Immature natural killer cell (primary cell): Measurements from ENCODE around the gene MYZAP. TPM values are rescaled to one million over a fixed set of nuclear protein-coding genes. Genes with fewer than 3 reads are reported as not detected.

Experiments used
- DNase-seq, 3 donors: peaks; one replicate each; pipeline ENCODE4 v3.0.0; 2022; ENCODE audit warnings: mixed read lengths in 1 of 3
- H3K27ac Mint-ChIP-seq, 6 donors: one replicate each; pipeline ENCODE4 v1.8.0; 2020; ENCODE audit warnings: mixed read lengths in 6 of 6, mild to moderate bottlenecking in 5 of 6, inconsistent platforms in 4 of 6, moderate library complexity in 3 of 6
- H3K27me3 Mint-ChIP-seq, 3 donors: one replicate each; pipeline ENCODE4 v1.8.0; 2020 to 2021; ENCODE audit warnings: low read depth in 3 of 3, mild to moderate bottlenecking in 3 of 3, mixed read lengths in 3 of 3, moderate library complexity in 3 of 3, inconsistent platforms in 1 of 3
- H3K36me3 Mint-ChIP-seq, 3 donors: one replicate each; pipeline ENCODE4 v1.8.0; 2020; ENCODE audit warnings: mixed read lengths in 3 of 3, inconsistent platforms in 2 of 3, mild to moderate bottlenecking in 2 of 3
- H3K4me1 Mint-ChIP-seq, 2 donors: one replicate each; pipeline ENCODE4 v1.8.0; 2020; ENCODE audit warnings: inconsistent platforms in 2 of 2, mild to moderate bottlenecking in 2 of 2, mixed read lengths in 2 of 2, moderate library complexity in 1 of 2
- H3K4me3 Mint-ChIP-seq, 5 donors: one replicate each; pipeline ENCODE4 v1.8.0; 2020; ENCODE audit warnings: mild to moderate bottlenecking in 5 of 5, mixed read lengths in 5 of 5, inconsistent platforms in 3 of 5, moderate library complexity in 3 of 5
- H3K9me3 Mint-ChIP-seq, 6 donors: one replicate each; pipeline ENCODE4 v1.8.0; 2020; ENCODE audit warnings: mild to moderate bottlenecking in 6 of 6, mixed read lengths in 6 of 6, inconsistent platforms in 4 of 6, moderate library complexity in 3 of 6
- polyA plus RNA-seq, 3 donors: library from polyadenylated mRNA; unstranded; fragments of 300-500 nt; fragmentation: Illumina TruSeq; gene quantifications; one replicate each; pipeline ENCODE4 v1.2.3, GENCODE V29; 2021

MYZAP gene
- polyA plus RNA-seq, 3 donors from 2014 or later, result 0.52 TPM; not detected in 2

DNA sequence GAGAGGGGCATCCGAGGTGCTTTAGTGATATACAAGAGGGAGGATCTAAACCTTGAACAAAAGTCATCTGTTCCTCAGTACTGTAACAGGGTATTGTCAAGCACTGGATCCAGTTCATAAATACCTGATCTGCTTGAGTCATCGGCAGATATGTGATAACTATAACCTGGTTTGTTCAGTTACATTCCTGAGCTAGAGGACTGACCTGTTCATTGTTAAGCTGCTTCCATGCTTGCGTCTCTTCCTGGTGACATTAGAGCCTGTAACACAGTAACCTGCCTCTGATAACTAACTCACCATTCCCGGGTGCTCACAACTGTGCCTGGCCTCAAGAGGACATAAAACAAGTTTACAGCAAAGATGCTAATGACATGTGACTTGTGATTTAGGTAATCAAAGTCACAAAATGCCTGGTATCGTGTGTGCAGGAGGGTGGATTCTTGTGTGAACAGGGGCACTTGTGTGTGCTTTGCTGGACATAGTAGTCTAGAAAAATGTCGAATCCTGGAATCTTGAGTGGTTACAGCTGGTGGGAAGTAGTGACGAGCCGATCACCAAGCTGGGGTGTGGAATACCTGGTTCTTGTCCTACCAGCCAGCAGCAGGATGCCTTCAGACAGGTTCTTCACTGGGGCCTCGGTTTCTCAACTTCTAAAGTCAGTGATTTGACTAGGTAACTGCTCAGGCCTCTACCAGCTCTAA lies 83.9 kb downstream of the MYZAP start:
- Mint-ChIP-seq H3K4me1 (peaks cover 0 to 6% of the 10 kb centered on the region in 2 donors), H3K36me3 (no peaks in the 10 kb centered on the region), H3K27ac (no peak overlapping the region), H3K9me3 (no peaks in the 10 kb centered on the region), H3K4me3 (no peak overlapping the region), H3K27me3 (peaks cover 0 to 17% (median 9%) of the 10 kb centered on the region in 3 donors)
- DNase-seq, result no peak

- Mint-ChIP-seq H3K4me3 (no peak overlapping the region), H3K36me3 (no peaks in the 10 kb centered on the region), H3K27ac (no peak overlapping the region), H3K9me3 (no peaks in the 10 kb centered on the region), H3K4me1 (peaks cover 0 to 8% of the 10 kb centered on the region in 2 donors), H3K27me3 (peaks cover 0 to 17% (median 7%) of the 10 kb centered on the region in 3 donors)
- no peak for DNase-seq
Observed at GRCh38 chr15:57676585-57676984, 84.9 kb downstream of the MYZAP start.

GRCh38 chr15:57677204-57677603 lies 85.5 kb downstream of the MYZAP start:
- no peak for DNase-seq
- H3K27ac Mint-ChIP-seq, result no peak overlapping the region
- H3K4me1 Mint-ChIP-seq, result peaks cover 0 to 8% of the 10 kb centered on the region in 2 donors
- H3K36me3 Mint-ChIP-seq, result no peaks in the 10 kb centered on the region
- H3K9me3 Mint-ChIP-seq, result no peaks in the 10 kb centered on the region
- H3K4me3 Mint-ChIP-seq, result no peak overlapping the region
- peaks cover 0 to 14% (median 7%) of the 10 kb centered on the region in 3 donors for H3K27me3 Mint-ChIP-seq

- H3K36me3 Mint-ChIP-seq, result no peaks in the 10 kb centered on the region
- H3K4me1 Mint-ChIP-seq, result peaks cover 0 to 8% of the 10 kb centered on the region in 2 donors
- no peak overlapping the region for H3K4me3 Mint-ChIP-seq
- H3K27me3 Mint-ChIP-seq, result peaks cover 0 to 10% (median 4%) of the 10 kb centered on the region in 3 donors
- no peak for DNase-seq
- no peaks in the 10 kb centered on the region for H3K9me3 Mint-ChIP-seq
- H3K27ac Mint-ChIP-seq, result no peak overlapping the region
Observed at GRCh38 chr15:57680021-57680420, 88.3 kb downstream of the MYZAP start.

GRCh38 chr15:57681011-57681410 lies 89.3 kb downstream of the MYZAP start:
- Mint-ChIP-seq H3K27ac (no peak overlapping the region), H3K27me3 (peaks cover 0 to 7% (median 2%) of the 10 kb centered on the region in 3 donors), H3K4me3 (no peak overlapping the region), H3K9me3 (no peaks in the 10 kb centered on the region), H3K36me3 (no peaks in the 10 kb centered on the region), H3K4me1 (peaks cover 0 to 8% of the 10 kb centered on the region in 2 donors)
- DNase-seq, result no peak

- Mint-ChIP-seq H3K4me1 (peaks cover 0 to 8% of the 10 kb centered on the region in 2 donors), H3K9me3 (no peaks in the 10 kb centered on the region), H3K27me3 (peaks cover 0 to 7% (median 2%) of the 10 kb centered on the region in 3 donors), H3K4me3 (no peak overlapping the region), H3K36me3 (no peaks in the 10 kb centered on the region), H3K27ac (no peak overlapping the region)
- no peak for DNase-seq
Observed at GRCh38 chr15:57683481-57683880, 91.8 kb downstream of the MYZAP start.

GRCh38 chr15:57684491-57685151 lies 92.9 kb downstream of the MYZAP start:
- no peak overlapping the region for H3K27ac Mint-ChIP-seq
- H3K4me1 Mint-ChIP-seq, result peaks cover 0 to 8% of the 10 kb centered on the region in 2 donors
- H3K9me3 Mint-ChIP-seq, result no peaks in the 10 kb centered on the region

DNA sequence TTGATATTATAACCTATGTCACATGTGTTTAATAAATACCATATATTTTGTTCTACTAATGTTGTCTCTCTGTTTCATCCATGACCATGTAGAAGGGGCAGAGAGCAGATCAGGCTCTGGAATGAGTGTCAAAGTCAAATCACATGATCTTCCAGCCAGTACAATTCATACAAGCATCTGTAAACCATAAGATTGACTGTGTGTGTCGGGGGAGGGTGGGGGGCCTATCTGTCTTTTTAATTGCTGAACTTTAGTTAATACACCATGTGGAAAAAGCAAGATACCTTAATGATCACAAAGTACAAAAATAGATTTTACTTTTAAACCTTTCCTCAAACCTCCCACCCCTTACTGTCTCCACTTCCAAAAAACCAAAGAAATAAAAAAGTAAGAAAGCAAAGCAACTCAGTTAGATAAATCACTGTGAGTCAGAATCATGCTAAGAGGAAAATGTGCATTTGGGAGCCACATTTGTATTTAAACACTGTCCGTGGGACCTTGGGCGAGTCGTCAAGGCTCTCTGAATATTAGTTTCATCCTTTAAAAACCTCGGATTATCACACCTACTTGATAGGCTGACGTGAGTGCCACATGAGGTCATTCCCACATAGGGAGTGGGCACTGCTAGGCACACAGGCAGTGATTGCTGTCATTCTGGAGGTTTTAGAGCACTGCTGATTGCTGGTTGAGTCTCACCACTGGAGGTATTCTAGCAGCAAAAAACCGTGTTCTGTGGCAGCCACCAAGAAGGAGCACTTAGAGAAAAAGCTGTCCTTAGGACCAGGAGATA lies 93.8 kb downstream of the MYZAP start:
- Mint-ChIP-seq H3K27me3 (peaks cover 0 to 2% (median 0%) of the 10 kb centered on the region in 3 donors), H3K4me1 (peaks cover 0 to 3% of the 10 kb centered on the region in 2 donors), H3K27ac (no peak overlapping the region), H3K36me3 (no peaks in the 10 kb centered on the region), H3K4me3 (no peak overlapping the region), H3K9me3 (no peaks in the 10 kb centered on the region)
- DNase-seq, result no peak

More at GRCh38 chr15:57684491-57685151, 92.9 kb downstream of the MYZAP start:
- DNase-seq, result no peak
- H3K27me3 Mint-ChIP-seq, result peaks cover 0 to 2% (median under 1%) of the 10 kb centered on the region in 3 donors
- H3K36me3 Mint-ChIP-seq, result no peaks in the 10 kb centered on the region
- no peak overlapping the region for H3K4me3 Mint-ChIP-seq

DNA sequence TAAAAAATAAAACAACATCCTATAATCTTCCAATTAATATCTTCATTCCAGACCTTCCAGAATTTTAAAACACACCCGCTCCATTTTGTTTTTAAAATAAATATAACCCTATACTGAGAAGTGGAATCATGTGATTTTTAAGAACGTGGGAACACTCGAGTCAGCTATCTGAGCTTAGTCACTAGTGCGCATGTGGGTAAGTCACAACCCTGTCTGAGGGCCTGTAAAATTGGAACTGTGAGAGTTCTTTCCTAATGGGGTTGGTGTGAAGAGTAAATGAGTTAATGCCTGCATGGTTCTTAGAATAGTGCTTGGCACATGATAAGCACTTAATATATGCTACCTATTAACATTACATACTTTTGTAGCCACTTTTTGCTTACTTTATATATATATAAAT lies 95.0 kb downstream of the MYZAP start:
- Mint-ChIP-seq H3K4me1 (no peaks in the 10 kb centered on the region), H3K27me3 (peaks cover 0 to 2% (median 2%) of the 10 kb centered on the region in 3 donors), H3K36me3 (no peaks in the 10 kb centered on the region)

DNA sequence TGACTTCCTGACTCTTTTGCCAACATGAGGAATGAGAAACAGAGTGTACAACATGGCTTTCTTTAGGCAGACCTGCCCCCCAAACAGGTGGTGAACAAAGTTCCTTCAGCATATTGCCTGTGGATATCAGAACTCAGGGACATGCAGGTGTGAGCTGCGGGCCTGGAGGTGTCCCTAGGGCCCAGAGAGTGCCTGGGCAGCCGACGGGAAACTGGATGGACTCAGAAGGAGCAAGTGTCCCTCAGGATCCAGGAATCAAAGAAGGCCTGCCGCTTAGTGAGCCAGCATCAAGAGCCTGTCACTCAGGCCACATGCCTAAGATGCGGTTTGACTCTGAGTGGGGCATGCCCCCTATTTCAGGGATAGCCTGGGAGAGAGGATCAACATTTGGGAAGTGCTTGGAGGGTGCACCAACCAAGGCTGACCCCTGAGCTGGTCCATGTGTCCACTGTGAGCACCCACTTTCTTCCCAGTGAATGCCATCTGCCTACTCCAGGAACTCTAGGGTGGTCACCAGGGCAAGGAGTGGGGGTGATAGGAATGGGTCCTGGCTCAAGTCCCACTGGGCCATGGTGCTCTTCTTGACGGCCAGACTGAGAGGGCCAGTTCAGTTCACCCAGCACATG lies 98.8 kb downstream of the MYZAP start:
- no peak for DNase-seq
- no peaks in the 10 kb centered on the region for H3K36me3 Mint-ChIP-seq
- no peak overlapping the region for H3K27ac Mint-ChIP-seq
- no peaks in the 10 kb centered on the region for H3K4me1 Mint-ChIP-seq
- no peaks in the 10 kb centered on the region for H3K9me3 Mint-ChIP-seq
- H3K27me3 Mint-ChIP-seq, result peaks cover 0 to 3% (median 2%) of the 10 kb centered on the region in 3 donors
- H3K4me3 Mint-ChIP-seq, result no peak overlapping the region

More for the DNA sequence above, 95.0 kb downstream of the MYZAP start:
- Mint-ChIP-seq H3K9me3 (no peaks in the 10 kb centered on the region), H3K4me3 (no peak overlapping the region), H3K27ac (no peak overlapping the region)
- DNase-seq, result no peak

DNA sequence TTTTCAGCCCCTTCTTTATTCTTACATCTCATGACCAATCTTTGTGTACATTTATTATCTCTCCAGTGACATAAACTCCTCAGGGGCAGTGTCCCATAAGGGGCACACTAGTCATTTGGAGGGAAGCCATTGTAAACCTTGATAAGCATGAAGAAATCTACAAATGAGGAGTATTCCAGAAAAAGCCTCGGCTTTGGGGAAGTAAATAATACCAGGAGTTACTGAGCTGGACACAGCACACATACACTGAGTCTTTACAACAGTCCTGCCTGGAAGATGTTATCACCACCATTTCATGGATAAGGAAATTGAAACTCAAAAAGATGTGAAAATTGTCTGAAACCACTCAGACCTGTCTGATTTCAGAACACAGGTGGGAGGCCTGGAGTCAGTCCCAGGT lies 99.4 kb downstream of the MYZAP start:
- Mint-ChIP-seq H3K27ac (no peak overlapping the region), H3K4me3 (no peak overlapping the region), H3K27me3 (peaks cover 0 to 6% (median 2%) of the 10 kb centered on the region in 3 donors), H3K36me3 (no peaks in the 10 kb centered on the region), H3K4me1 (no peaks in the 10 kb centered on the region), H3K9me3 (no peaks in the 10 kb centered on the region)
- no peak for DNase-seq

DNA sequence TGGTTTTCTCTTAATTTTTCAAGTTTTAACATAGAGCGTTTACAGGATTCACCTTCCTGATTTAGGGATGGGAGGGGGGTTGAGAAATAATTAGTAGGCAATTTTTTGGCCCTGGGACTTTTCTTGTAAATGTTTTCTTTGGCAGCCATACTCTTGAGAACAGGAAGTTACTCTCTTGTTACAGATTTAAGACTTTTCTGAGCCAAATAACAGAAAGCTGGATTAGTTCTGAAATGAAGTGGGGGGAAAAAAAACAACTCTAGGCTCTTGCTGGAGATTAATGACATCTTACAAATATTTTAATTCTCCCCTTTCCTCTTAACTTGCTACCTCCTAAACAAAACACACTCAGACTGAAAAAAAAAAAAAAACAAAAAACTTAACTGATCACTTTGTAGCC lies 101.0 kb downstream of the MYZAP start:
- H3K27me3 Mint-ChIP-seq, result peaks cover 0 to 6% (median 2%) of the 10 kb centered on the region in 3 donors
- H3K27ac Mint-ChIP-seq, result no peak overlapping the region
- H3K36me3 Mint-ChIP-seq, result no peaks in the 10 kb centered on the region
- H3K4me1 Mint-ChIP-seq, result no peaks in the 10 kb centered on the region
- no peak overlapping the region for H3K4me3 Mint-ChIP-seq
- no peaks in the 10 kb centered on the region for H3K9me3 Mint-ChIP-seq
- no peak for DNase-seq

DNA sequence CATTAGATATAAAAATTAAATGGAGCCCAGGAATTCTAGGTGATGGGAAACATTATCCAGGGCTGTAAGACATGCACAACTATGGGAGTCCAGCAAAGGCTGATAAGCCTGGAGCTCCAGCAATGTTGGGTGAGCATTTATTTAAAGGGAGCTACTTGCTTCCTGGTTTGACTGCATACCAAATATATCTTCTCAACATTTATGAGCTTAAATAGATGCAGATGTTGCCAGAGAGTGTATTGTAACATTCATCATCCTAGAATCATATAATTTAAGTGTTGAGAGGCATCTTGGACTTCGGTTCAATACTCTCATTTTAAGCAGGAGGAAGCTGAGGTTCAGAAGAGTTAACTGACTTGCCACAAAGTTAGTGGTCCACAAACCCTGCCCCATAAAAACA lies 102.6 kb downstream of the MYZAP start:
- no peaks in the 10 kb centered on the region for H3K36me3 Mint-ChIP-seq
- peaks cover 0 to 10% (median 4%) of the 10 kb centered on the region in 3 donors for H3K27me3 Mint-ChIP-seq
- no peak for DNase-seq
- no peak overlapping the region for H3K4me3 Mint-ChIP-seq
- no peaks in the 10 kb centered on the region for H3K4me1 Mint-ChIP-seq
- no peak overlapping the region for H3K27ac Mint-ChIP-seq
- no peaks in the 10 kb centered on the region for H3K9me3 Mint-ChIP-seq
